Skeletal muscle cell (primary cell): Measurements from ENCODE around the gene NMNAT1.
"Not testable (repeated sequence)": the region's sequence is repeated elsewhere in the genome, so short reads cannot be mapped to it uniquely, and the experiment has no call there.

Source experiments
- DNase-seq: peaks from one replicate; pipeline ENCODE4 v3.0.0-alpha.2; 2010; ENCODE audit warnings: low read depth
- H3K4me3 ChIP-seq: 2 replicates; pipeline ENCODE4 v1.5.1; 2011; ENCODE audit warnings: low read depth, mild to moderate bottlenecking, control low read depth, low read length, moderate library complexity

NMNAT1 gene

GRCh38 chr1:10001016-10001665 lies 57.9 kb downstream of the NMNAT1 start:
- no peak for DNase-seq
- H3K4me3 ChIP-seq, result no peak overlapping the region

GRCh38 chr1:10005248-10005647 lies 62.0 kb downstream of the NMNAT1 start:
- H3K4me3 ChIP-seq, DNase-seq: not testable (repeated sequence)

DNA sequence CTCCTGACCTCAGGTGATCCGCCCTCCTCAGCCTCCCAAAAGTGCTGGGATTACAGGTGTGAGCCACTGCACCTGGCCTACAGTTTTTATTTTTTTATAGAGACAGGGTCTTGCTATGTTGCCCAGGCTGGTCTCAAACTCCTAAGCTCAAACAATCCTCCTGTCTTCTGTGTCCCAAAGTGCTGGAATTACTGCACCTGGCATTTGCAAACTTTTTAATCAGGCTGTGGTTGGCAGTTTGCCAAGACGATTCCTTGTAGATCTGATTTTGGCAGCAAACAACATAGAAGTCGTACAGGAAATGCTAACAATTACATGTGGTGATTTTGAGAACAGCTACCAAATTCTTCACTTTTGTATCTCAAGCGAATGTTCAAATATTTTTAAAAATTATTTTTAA lies 63.9 kb downstream of the NMNAT1 start:
- no peak for DNase-seq
- no peak overlapping the region for H3K4me3 ChIP-seq

DNA sequence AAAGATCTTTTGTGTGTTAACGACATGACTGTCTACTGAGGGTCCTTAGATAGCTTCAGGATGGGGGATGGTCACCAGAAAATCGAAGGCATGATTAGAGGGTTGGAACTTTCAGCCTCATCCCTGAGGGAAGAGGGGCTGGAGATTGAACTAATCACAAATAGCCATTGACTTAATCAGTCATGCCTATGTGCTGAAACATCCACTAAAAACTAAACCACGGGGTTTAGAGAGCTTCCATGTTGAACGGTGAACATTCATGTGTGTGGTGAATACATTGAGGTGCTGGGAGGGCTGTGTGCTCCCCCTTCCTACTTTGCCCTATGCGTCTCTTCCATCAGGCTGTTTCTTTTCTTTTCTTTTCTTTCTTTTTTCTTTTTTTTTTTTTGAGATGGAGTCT lies 70.7 kb downstream of the NMNAT1 start:
- no peak overlapping the region for H3K4me3 ChIP-seq
- DNase-seq, result no peak

DNA sequence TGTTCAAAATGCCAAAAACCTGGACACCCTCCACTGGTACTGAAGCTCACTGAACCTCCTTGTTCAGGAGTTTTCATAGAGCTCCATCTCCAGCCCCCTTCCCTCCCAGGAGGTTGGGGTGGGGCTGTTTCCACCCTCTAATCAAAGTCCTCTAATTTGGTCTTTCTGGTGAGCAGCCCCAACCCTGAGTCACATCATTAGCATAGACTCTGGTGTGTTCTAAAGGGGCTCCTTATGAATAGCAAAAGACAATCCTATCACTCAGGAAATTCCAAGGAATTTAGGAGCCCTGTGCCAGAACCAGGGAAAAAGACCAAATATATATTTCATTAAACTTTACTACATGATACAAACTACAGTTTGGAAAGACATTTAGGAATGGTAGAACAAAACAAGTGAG lies 76.3 kb downstream of the NMNAT1 start:
- DNase-seq, result no peak

DNA sequence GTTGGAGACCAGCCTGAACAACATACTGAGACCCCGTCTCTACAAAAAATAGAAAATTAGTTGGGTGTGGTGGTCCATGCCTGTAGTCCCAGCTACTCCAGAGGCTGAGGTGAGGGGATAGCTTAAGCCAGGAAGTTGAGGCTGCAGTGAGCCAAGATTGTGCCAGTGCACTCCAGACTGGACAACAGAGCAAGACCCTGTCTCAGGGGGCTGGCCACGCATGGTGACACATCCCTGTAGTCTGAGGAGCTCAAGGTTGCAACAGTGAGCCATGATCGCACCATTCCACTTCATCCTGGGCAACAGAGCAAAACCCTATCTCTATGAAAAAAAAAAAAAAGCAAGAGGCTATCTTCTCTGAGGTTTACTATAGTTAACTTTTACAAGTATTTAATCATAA lies 76.8 kb downstream of the NMNAT1 start:
- no peak for DNase-seq
- H3K4me3 ChIP-seq, result no peak overlapping the region

More for the DNA sequence above, 76.3 kb downstream of the NMNAT1 start:
- no peak overlapping the region for H3K4me3 ChIP-seq

DNA sequence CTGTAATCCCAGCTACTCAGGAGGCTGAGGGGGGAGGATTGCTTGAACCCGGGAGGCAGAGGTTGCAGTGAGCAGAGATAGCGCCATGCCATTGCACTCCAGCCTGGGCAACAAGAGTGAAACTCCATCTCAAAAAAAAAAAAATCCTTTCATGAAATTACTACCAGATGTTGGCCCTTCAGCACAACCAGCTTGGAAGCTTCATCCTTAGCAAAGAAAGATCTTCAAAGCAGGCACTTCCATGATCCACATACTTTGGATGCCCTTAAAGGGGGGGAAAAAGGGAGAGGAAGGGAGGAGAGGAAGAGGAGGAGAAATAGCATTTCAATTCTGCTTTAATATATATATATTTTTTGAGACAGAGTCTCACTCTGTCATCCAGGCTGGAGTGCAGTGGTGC lies 77.4 kb downstream of the NMNAT1 start:
- not testable (repeated sequence) for H3K4me3 ChIP-seq, DNase-seq

GRCh38 chr1:10021992-10022391 lies 78.7 kb downstream of the NMNAT1 start:
- H3K4me3 ChIP-seq, DNase-seq: not testable (repeated sequence)

- DNase-seq, result no peak
- H3K4me3 ChIP-seq, result no peak overlapping the region
Measured at GRCh38 chr1:10022656-10023055, 79.4 kb downstream of the NMNAT1 start.

GRCh38 chr1:10025354-10025753 lies 82.1 kb downstream of the NMNAT1 start:
- DNase-seq, result no peak
- no peak overlapping the region for H3K4me3 ChIP-seq

DNA sequence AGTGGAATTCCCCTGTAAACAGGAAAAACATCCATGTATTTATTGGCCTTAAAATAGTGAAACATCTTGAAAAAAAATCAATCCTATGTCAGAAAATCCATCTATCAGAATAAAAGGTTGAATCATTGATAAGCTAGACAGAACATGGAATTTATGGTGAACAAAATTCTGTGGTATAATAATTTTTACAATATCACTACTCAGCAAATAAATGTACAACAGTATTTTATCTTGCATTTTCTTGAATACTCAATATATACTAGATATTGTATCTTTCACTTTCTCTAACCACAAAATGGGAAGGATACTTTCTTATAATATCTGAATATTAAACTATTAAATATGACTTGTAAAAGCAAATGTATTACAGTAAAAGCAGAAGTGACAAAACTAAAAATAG lies 83.8 kb downstream of the NMNAT1 start:
- DNase-seq, result no peak

DNA sequence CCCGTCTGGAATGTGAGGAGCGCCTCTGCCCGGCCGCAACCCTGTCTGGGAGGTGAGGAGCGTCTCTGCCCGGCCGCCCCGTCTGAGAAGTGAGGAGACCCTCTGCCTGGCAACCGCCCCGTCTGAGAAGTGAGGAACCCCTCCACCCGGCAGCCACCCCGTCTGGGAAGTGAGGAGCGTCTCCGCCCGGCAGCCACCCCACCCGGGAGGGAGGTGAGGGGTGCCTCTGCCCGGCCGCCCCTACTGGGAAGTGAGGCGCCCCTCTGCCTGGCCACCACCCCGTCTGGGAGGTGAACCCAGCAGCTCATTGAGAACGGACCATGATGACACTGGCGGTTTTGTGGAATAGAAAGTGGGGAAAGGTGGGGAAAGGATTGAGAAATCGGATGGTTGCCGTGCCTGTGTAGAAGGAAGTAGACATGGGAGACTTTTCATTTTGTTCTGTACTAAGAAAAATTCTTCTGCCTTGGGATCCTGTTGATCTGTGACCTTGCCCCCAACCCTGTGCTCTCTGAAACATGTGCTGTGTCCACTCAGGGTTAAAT lies 85.8 kb downstream of the NMNAT1 start:
- not testable (repeated sequence) for H3K4me3 ChIP-seq, DNase-seq

More for the DNA sequence above, 83.8 kb downstream of the NMNAT1 start:
- no peak overlapping the region for H3K4me3 ChIP-seq

DNA sequence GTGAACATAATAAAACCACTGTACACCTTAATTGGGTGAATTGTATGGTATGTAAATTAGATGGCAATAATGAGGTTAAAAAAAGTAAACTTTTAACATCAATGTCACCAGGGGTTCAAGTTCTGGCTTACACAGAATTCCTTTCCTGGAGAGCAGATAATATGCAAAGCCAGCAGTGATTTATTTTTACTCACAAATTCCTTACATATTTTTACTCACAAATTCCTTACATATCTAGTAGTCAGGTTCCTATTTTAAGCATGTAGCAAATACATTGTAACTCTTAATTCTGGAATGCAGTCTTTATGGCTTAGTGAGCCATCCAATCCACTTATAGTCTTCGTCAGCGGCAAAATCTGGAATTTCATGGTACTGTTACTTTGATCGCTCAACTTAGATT lies 88.2 kb downstream of the NMNAT1 start:
- DNase-seq, result no peak

GRCh38 chr1:10032590-10033358 lies 89.5 kb downstream of the NMNAT1 start, which contains the start of gene UBE4B:
Gene UBE4B, plus strand, starts transcription at chr1:10032958. Its CDS starts 713 bp downstream, at chr1:10033671.
- DNase-seq, result peak; percentile 92
- H3K4me3 ChIP-seq, result peak within 1 kb of the TSS; percentile 84

More for the DNA sequence above, 88.2 kb downstream of the NMNAT1 start:
- H3K4me3 ChIP-seq, result no peak overlapping the region

GRCh38 chr1:10033359-10033845 lies 90.1 kb downstream of the NMNAT1 start:
- DNase-seq, result no peak
- H3K4me3 ChIP-seq, result peak overlapping the region; percentile 84
